Limb (tissue), 2 donors: ENCODE measurements around the gene DNAH10.

Experiments used
- DNase-seq, 2 donors: peaks; one replicate each; pipeline ENCODE4 v3.0.0-alpha.2; 2016; ENCODE audit errors: extremely low spot score in 2 of 2

The DNAH10 gene

GRCh38 chr12:123840765-123841425, 78.8 kb downstream of the DNAH10 start:
- no peak for DNase-seq

GRCh38 chr12:123843912-123844748, 82.0 kb downstream of the DNAH10 start:
- no peak for DNase-seq

- no peak for DNase-seq
Observed at GRCh38 chr12:123845881-123846280, 83.8 kb downstream of the DNAH10 start.

- no peak for DNase-seq
Observed at GRCh38 chr12:123846340-123846739, 84.2 kb downstream of the DNAH10 start.

GRCh38 chr12:123847019-123847418, 84.9 kb downstream of the DNAH10 start:
- DNase-seq, result no peak

- DNase-seq, result no peak
Observed at GRCh38 chr12:123847876-123848275, 85.8 kb downstream of the DNAH10 start.

GRCh38 chr12:123849517-123849916, 87.4 kb downstream of the DNAH10 start:
- no peak for DNase-seq

- no peak for DNase-seq
Observed at GRCh38 chr12:123850246-123851134, 88.4 kb downstream of the DNAH10 start.

GRCh38 chr12:123853396-123854070, 91.4 kb downstream of the DNAH10 start:
- DNase-seq, result no peak

- DNase-seq, result no peak
Observed at GRCh38 chr12:123854232-123854631, 92.1 kb downstream of the DNAH10 start.

- DNase-seq, result no peak
Observed at GRCh38 chr12:123854918-123855317, 92.8 kb downstream of the DNAH10 start.

GRCh38 chr12:123856681-123857080, 94.6 kb downstream of the DNAH10 start:
- DNase-seq, result no peak

GRCh38 chr12:123858176-123858575, 96.1 kb downstream of the DNAH10 start:
- DNase-seq, result no peak

GRCh38 chr12:123859035-123859434, 96.9 kb downstream of the DNAH10 start:
- no peak for DNase-seq

GRCh38 chr12:123860377-123860776, 98.3 kb downstream of the DNAH10 start:
- no peak for DNase-seq

GRCh38 chr12:123861392-123861791, 99.3 kb downstream of the DNAH10 start:
- DNase-seq, result no peak

- DNase-seq, result no peak
Observed at GRCh38 chr12:123867141-123867540, 105.0 kb downstream of the DNAH10 start.

- no peak for DNase-seq
Observed at GRCh38 chr12:123868791-123869190, 106.7 kb downstream of the DNAH10 start.

- DNase-seq, result no peak
Observed at GRCh38 chr12:123873793-123874192, 111.7 kb downstream of the DNAH10 start.

GRCh38 chr12:123877968-123878367, 115.9 kb downstream of the DNAH10 start:
- no peak for DNase-seq

- no peak for DNase-seq
Observed at GRCh38 chr12:123879101-123879500, 117.0 kb downstream of the DNAH10 start.
